ENCODE results near the gene MYO5C.
"Not testable (repeated sequence)": the region's sequence is repeated elsewhere in the genome, so short reads cannot be mapped to it uniquely, and the experiment has no call there.

The MYO5C gene

DNA sequence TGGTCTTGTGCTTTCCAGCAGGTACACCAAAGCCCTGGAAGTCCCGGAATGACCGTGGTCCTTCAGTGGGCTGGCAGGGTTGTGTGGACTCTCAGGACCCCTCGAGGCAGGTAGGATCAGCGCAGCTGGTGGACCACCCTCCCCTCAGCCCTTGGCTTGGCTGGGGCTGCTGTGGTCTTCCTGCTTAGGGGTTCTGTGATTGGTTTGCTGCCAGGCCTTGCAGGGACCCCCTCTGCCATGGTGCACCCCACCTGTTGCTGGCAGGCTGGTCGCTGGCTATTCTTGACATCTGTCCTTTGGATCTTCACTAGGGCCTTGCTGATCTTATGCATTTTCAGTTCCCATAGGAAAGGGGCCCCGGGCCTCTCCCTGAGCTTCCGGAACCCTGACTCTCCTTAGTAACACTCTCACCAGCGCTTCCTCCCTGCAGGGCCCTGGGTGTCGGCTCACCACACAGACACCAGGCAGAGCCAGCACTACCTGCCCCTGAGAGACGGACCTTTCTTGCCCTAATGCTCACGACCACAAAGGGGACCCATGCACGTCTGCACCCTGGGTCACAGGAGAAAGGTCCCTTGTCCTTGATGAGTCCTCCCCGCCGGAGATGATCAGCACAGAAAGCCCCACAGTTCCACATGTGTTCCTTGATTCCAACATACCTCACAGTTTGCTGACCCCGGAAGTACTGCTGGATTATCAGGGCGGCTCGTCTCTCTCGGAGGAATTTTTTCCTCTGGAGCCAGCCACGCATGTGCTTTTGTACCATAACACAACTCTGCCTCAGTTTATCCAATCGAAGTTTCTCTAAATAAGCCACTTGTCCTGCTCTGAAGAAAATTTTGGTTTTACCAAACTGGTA, 51.7 kb downstream of the MYO5C start:
- DNase-seq, result no peak

DNA sequence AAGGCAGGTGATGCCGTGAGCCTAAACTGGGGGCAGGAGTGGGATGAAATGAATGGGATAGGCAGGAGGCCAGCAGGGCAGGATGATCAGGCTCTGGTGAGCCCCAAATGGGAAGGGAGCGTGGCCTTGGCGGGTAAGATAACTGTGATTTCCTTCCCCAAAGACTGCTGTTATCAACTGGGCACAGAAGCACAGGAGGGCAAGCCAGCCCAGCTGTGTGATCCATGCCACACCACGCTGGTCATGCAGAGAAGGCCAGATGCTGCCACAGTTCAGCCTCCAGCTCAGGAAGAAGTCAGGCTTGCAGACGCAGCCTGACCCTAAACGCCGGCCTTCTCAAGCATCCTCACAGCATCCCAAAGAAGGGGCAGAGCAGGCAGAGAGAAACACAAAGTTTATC, 52.3 kb downstream of the MYO5C start:
- DNase-seq, result no peak

DNA sequence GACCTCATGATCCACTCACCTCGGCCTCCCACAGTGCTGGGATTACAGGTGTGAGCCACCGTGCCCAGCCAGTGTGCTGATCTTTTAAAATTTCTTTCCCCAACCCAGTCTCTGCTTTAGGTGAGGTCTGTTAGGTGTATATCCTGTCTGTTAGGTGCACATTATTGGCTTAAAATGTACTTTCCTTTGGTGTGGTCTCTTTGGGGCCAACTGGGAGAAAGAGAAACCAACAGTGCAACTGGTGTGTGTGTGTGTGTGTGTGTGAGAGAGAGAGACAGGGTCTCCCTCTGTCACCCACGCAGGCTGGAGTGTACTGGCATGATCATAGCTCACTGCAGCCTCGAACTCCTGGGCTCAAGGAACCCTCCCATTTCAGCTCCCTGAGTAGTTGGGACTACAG, 54.1 kb downstream of the MYO5C start:
- DNase-seq, result no peak

DNA sequence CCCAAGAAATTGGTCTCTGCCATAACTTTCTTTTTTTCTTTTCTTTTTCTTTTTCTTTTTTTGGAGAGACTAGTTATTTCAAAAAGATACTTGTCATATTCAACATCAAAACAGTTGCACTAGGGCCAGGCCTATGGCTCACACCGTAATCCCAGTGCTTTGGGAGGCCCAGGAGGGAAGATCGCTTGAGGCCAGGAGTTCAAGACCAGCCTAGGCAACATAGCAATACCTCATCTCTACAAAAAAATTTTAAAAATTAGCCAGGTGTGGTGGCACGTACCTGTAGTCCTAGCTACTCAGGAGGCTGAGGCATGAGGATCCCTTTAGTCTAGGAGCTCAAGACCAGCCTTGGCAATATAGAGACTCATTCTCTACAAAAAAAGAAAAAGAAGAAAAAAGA, 55.4 kb downstream of the MYO5C start:
- DNase-seq, result no peak

DNA sequence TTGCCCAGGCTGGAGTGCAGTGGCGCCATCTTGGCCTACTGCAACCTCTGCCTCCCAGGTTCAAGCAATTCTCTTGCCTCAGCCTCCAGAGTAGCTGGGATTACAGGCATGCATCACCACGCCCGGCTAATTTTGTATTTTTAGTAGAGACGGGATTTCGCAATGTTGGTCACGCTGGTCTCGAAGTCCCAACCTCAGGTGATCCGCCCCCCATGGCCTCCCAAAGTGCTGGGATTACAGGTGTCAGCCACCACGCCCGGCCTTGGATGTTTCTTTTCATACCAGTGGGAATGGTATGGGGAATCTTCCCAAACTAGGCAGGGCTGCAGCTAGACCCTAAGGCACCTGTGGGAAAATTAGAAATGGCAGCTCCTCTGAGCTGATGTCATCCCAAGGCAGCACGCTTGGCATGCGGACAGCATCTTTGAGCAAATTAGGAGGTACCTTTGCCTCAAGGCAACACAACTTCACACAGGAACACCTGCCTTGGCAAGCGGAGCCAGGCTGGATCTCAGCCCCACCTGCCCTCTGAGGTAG, 56.5 kb downstream of the MYO5C start:
- DNase-seq, result not testable (repeated sequence)

DNA sequence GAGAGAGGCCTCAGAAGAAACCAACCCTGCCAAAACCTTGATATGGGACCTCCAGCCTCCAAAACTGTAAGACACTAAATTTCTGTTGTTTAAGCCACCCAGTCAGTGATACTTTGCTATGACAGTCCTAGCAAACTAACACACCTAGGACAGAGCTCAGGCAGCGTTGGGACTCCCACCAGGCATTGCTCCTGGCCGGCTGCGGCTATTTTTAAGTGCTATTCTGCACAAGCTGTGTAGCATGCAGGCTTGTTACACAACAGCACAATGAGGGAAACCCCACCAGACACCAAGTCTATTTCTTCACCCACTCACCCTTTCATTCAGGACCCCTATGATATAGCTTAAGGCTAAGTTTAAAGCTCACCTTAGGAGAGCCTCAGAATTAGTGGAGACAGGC, 57.5 kb downstream of the MYO5C start:
- DNase-seq, result no peak

DNA sequence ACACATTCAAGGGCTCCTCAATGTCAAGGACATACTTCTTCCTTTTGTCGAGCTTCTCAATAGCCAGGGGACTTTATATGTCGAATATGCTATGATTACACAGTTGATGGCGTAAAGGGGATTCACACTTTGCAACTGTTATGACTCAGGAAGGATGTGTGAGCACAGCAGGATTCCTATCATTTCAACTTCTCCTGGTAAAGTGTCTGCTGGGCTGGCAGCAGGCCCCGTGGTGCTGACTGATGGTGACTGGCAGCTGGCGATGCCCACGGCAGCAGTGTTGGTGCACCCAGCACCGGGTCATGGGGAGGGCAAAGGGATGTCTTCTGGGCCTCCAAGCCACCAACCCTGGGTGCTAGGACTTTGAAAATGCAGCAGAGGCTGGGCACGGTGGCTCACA, 59.6 kb downstream of the MYO5C start:
- no peak for DNase-seq

DNA sequence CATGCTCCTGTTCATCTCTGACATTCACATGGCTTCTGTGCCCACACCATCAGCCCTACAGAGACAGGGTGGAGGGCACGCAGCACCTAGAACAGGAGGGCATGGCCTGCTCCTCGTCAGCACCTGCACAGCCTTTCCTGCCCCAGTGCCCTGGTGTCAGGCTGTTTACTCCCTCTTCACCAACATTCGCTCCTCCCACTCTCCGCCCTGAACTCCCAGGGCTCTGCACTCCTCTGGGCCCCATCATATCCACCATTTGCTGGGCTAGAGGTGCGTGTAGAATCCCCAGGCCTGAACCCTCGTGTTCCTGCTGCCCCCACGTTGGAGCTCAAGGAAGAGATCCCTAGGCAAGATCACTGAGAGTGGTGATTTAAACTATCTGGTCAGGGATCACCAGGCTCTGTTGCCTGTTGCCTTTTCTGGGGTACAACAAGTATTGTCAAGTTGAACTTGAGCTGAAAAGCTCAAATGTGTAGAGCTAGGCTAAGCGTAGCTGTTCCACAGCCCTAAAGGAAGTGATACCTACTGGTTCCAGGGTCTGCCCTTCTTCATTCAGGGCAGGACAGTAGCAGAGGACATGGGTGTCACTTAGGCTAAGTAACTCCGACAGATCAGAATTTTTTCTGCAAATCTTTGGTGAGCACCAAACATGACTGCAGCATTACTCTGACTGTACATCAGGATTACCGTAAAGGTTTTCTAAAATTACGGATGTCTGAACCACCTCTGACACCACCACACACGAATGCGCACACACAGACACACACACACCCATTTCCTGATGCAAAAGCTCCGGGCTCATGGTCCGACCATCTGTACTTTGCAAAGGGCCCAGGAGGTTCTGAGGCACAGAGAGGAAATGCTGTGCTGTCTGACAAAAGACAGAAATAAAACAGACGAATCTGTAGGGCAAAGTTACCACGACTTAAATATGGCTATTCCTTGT, 60.7 kb downstream of the MYO5C start:
- no peak for DNase-seq

DNA sequence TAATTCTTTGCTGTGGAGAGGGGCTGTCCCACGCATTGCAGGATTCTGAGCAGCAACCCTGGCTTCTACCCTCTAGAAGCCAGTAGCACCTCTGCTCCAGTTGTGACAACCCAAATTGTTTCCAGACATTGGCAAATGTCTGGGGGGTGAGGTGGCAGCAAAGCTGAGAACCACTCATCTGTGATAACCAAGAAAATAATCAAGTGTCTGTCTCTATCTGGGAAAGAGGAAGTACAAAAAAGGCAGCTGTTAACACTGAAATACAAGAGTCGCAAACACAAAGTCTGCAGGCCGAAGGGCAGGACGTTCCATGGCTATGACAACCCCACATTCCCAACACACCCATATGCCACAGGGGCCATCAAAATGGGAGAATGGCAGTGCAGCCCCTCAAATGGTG, 62.2 kb downstream of the MYO5C start:
- no peak for DNase-seq

DNA sequence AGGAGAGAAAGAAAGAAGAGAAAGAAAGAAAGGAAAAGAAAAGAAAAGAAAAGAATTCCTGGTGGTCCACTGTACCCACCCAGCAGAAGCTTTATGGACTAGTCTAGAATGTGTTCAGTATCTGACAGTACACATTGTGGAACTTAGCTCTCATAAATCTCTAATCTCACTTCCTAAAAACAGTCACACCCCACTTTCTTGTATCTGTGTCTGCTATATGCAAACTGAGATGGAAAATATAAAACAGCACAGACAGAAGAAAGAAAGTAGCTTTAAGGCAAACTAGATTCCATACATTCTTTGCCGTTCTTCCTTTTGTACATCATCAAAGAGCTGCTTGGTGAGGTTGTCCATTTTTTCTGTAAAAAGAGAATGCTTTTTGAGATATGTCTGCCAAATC, 63.3 kb downstream of the MYO5C start:
- DNase-seq, result no peak

DNA sequence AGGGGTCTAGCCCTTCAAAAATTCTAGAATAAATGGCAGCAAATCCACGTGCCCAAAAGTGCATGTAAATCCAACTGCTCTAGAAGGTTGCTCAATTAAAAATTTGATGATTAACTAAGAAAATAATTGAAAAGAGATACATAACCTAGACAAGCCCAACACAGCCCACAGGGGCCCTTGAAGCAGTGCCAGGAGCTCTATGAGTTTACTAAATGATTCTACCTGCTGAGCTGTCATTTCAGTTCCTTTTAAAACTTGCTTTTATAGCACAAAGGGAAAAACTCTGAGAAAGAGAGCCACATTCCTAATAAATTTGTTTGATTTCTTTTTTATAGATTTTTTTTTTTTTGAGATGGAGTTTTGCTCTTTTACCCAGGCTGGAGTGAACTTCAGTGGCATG, 65.5 kb downstream of the MYO5C start:
- no peak for DNase-seq

DNA sequence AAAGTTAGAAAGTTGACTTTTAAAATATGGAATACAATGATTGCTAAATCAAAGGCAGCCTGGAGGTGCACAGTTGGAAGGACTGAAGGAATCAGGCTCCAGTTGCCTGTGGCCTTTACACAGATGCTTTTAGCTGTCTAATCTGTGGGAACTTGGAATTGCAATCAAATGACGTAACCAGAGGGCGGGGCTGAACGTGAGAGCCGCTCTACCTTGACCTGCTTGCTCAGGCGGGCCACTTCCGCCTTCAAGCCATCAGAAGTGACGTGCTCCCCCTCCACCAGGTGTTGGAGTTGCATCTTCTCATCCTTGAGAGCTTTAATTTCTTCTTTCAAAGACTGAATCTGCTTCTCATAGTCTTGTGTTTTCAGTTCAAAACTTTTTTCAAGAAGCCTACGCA, 66.7 kb downstream of the MYO5C start:
- no peak for DNase-seq

DNA sequence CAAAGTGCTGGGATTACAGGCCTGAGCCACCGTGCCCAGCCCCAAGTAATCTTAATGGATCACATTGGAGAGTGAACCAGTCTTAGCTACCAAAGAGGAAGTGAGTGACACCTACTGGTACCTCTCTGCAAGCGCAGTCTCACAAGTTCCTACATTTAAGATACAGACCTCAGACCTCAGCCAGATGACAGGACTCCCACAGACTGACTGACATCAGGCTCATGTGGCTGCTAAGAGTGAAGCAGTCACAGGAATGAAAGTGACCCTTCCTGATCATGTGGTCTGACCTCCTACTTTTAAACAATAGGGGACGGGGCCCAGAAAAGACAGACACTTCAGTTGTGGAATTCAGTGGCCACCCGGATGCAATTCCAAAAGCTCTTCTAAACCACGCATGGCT, 68.1 kb downstream of the MYO5C start:
- peak; percentile 45 for DNase-seq

DNA sequence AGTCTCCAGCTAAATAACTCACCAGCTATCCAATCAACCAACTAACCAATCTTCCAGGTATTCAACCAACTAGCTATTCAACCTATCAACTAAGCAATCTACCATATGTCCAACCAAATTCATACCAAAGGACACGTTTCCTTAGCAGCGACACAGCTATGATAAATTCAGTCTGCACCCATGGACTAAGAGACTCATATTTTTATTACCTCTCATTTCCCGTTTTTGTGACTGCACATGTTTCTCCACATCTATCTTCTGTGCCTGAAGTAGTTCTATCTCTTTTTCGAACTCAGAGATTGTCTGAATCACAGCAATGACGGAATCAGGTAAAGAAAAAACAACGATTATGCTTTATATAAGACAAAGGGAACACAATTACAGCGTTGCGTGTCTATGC, 70.4 kb downstream of the MYO5C start:
- DNase-seq, result no peak

DNA sequence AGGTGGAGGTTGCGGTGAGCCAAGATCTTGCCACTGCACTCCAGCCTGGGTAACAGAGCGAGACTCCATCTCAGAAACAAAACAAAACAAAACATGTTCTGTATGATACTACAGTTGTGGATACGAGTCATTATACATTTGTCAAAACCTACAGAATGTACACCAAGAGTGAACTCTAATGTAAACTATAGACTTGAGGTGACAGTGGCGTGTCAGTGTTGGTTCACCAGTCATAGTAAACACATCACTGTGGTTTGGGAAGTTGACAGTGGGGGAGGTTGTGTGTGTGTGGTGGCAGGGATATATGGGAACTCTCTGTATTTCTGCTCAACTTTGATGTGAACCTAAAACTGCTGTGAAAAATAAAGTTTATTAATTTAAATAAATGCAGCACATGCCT, 71.4 kb downstream of the MYO5C start:
- no peak for DNase-seq

DNA sequence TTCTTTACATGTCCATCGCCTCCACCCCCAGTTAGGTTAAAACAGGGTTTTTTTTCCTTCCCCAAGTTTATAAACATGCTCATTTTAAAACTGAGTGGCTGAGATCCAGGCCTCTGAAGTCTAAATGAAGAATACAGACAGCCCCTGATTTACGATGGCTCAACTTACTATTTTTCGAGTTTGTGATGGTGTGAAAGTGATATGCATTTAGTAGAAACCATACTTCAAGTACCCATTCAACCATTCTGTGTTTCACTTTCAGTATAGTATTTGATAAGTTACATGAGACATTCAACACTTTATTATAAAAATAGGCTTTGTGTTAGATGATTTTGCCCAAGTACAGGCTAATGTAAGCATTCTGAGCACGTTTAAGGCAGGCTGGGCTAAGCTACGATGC, 73.9 kb downstream of the MYO5C start:
- DNase-seq, result no peak

DNA sequence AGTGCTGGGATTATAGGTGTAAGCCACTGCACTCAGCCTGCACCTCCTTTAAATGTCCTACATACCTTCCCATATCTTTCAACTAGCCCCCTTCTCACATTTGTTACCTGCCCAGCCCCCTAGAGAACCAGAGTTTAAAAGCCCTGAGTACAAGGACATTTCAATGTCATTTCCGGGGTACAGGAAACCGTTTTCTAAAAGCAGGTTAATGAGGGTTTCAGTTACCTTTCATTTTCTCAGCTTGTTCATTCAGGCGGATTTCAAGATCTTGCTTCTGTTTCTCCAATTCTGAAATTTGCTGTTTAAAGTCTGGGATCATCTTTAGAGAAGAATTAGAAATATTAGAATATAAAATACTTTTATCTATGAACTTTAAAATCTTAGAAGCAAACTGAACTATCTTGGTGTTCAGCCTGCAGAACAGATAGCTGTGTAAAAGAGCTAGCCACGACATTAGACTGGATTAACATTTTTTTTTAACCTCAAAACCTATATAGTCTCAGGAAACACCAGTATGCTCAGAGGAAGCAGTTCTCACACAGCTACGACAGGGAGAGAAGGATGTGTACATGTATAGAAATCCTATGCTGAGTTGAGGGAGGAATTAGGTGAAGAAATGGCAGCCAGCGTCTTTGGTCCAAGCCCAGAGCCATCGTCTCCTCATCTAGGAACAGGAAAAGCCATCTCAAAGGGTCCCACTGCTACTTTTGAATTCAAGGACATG, 74.5 kb downstream of the MYO5C start:
- no peak for DNase-seq

DNA sequence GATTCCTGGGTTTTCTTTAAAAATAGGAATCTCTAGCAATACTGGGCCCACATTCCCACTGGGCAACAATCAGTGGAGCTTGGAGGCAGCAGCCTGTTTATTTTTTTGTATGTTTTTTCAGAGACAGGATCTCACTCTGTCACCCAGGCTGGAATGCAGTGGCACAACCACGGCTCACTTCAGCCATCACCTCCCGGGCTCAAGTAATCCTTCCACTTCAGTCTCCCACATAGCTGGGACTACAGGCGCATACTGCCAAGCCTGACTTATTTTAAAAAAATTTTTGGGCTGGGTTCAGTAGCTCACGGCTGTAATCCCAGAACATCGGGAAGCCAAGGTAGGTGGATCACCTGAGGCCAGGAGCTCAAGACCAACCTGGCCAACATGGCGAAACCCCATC, 75.4 kb downstream of the MYO5C start:
- no peak for DNase-seq

DNA sequence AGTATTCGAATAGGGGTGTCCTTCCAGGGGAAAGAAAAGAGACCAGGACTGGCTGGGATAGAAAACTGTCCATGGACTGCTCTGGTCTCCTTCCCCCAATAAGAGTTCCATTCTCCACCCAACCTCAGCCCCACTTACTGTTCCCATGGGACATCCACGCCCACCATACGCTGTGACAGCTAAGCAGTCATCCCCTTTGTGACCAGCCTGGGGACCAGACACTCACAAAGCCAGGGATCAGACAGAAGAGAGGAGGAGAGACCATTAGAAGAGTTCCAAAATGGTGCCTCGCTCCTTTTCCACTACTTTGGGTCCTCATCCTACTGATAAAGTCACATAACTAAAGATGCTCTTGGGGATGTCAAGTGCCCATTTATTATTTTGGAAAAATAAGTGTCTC, 76.8 kb downstream of the MYO5C start:
- DNase-seq, result no peak

DNA sequence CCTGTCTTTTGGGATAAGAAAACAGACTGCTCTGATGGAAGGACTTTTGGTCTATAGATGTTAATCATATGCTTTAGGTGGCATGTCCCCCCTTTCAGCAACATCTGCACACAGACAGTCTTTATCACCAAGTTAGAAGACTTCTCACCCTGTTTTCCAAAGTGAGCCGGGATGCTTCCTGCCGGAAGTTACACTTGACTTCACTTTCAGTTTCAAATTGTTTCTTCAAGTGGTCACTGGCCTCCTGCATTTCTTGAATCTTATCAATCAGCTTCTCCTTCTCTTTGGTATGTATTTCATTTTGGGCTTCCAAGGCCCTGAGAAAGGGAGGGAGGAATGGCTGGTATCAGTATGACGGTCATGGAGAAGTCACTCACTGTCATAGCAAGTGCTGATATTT, 77.2 kb downstream of the MYO5C start:
- no peak for DNase-seq

DNA sequence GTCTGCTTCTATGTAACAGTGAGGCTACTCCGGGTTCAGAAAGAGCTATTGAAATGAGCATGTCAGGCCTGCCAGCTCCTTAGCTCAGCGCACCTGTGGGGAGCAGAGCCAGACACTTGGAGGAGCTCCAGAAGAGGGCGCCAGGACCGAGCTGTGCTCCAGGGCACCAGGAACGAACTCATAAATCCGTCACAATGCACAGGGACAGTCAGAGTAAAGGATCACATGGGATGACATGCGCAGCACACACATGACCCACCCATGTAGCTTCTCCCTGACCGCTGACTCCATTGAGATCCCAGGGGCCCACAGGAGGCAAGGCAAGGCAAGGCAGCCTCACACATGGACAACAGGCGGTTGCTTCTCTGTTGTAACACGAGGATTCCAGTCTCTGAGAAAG, 78.4 kb downstream of the MYO5C start:
- DNase-seq, result no peak

DNA sequence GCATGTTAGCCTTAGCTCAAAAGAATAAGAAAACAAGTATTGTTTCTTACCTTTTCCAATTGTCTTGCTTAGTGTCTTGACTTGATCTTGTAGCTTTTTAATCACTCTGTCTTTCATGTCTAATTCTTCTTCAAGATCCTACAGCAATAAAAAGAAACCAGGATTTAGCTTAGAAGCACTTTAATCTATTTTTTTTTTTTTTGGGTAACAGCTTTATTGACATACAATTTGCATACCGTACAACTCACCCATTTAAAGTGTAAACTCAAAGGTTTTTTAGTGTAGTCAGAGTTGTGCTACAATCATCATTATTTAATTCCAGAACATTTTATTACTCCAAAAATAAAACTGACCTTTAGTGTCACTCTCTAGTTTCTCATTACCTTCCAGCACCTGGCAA, 81.1 kb downstream of the MYO5C start:
- no peak for DNase-seq

DNA sequence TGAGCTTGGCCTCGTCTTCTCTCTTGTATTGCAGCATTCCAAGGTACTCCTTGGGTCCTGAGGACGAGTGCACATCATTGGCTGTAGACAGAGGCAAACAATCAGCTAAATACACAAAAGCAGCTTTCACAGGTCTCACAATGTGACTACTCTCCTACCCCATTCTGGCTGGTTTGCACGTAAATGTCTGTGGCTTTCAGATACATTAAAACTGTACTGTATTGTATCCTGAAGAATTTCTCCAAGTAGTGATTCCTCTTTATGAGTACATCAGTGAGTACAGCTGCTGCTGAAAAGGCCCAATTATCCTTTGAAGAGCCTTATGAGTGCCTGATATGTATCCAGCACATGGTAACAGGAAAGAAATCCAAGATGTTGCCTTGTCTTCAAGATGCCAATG, 82.4 kb downstream of the MYO5C start:
- DNase-seq, result no peak
